H54 (cell line): ENCODE measurements around the gene ZNF444.
"Not testable (repeated sequence)": the region's sequence is repeated elsewhere in the genome, so short reads cannot be mapped to it uniquely, and the experiment has no call there.

ENCODE experiments used
- DNase-seq: peaks from one replicate; pipeline ENCODE4 v3.0.0; 2011; ENCODE audit warnings: low spot score, mixed read lengths; ENCODE audit not compliant: insufficient read length
- FAIRE-seq: peaks from 3 replicates; lab custom pipeline; 2011; peaks lifted over from hg19 to GRCh38; lab: Jason Lieb, UNC
- POLR2A ChIP-seq: IDR thresholded peaks from 2 replicates; pipeline ENCODE4 v1.6.1; 2011; ENCODE audit warnings: low read depth, mild to moderate bottlenecking, low read length

The ZNF444 gene

DNA sequence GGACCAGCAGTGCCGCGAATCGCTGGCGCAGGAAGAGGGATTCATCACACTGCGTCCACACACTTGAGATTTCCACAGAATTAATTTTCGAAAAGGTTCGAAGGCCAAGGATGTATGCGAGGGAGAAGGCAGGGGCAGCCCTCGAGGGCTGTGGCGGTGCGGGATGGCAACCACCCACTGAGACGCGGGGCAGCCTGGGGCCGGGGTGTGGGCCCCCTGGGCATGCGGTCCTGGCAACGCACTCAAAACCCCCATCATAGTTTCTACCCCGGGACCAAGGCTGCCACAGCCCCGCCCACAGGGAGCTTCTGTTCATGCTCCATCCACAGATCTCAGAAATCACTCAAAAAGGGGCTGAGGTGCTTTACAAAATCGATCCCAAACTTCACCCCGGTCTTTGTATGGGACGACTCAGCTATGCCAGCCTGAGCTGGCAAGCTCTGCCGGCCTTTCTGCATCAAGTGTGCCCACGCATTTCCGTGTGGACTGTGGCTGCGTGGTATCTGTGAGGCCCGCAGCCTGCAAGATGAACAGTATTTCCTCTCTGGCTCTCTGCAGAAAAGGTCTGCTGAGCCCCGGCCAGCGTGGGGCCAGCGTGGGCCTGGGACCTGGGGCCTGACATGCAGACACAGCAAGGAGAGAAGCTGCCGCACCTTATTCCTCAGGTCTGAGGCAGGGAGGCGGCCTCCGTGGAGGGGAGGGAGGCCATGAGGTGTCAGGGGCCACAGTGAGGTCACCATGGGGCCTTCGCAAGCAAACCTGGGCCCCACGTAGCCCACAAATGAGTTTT lies 39.1 kb upstream of the ZNF444 start:
- no peak for FAIRE-seq
- no peak for TF ChIP-seq POLR2A
- DNase-seq: no peak

DNA sequence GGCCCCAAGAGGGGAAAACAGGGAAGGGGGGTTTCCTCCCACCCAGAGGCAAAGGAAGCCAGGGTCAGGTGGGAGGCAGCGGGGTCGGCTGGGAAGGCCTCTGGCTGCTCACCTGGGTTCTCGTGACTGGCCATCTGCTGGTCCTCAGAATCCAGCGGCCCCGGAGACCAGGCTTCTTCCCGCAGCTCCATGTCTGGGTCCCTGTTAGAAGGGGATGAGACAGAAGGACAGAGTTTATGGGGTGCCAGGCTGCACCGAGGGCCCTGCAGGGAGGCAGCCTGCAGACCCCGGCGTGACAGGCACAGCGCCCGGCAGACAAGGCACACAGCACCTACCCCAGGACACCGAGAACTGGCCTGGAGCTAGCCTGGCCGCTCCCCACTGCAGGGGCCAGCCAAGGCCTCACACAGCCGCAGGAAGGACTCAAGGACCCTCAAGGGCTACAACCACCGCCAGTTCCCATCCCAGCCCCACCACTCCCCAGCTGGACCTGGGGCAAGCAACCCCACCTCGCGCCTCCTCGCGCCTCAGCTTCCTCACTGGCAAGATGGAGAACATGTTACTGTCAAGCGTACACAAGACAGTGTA lies 38.0 kb upstream of the ZNF444 start:
- no peak for DNase-seq
- FAIRE-seq: no peak
- no peak for TF ChIP-seq POLR2A

DNA sequence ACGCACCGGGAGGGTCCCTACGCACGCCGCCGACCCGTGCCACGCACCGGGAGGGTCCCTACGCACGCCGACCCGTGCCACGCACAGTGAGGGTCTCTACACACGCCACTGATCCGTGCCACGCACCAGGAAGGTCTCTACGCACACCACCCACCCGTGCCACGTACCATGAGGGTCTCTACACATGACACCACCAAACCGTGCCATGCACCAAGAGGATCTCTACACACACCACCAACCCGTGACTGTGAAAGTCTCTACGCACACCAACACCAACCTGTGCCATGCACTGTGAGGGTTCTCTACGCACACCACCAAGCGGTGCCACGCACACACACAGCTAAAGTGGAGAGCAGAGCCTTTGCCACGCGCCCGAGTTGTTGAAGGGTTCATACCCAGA lies 36.7 kb upstream of the ZNF444 start:
- no peak for TF ChIP-seq POLR2A
- FAIRE-seq (no peak), DNase-seq (no peak)

DNA sequence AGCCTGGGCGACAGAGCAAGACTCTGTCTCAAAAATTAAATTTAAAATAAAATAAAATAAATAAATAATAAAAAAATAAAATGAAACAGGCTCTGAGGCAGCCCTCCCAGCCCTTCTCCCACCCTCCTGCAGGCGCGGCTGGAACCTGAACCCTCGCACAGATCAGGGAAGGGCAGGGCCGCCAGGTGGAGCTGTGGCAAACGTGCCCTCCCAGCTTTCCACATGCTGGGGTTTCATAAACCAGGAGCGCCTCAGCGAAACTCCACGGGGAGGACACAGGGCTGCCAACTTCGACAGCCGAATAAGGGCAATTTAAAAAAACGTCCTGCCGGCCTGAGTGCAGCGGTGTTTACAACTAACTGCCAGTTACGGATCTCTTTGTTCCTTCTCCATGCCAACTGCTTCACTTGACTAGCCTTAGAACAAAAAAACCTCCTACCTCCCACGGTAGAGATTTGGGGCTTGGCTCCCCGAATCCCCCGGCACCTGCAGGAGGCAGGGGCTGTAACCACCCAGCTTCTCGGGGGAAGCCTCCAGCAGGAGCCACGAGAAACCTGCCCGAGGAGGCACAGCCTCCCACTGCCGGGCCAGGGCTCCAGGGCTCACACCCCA lies 35.9 kb upstream of the ZNF444 start:
- DNase-seq (peak; percentile 65), FAIRE-seq (no peak)
- no peak for TF ChIP-seq POLR2A

DNA sequence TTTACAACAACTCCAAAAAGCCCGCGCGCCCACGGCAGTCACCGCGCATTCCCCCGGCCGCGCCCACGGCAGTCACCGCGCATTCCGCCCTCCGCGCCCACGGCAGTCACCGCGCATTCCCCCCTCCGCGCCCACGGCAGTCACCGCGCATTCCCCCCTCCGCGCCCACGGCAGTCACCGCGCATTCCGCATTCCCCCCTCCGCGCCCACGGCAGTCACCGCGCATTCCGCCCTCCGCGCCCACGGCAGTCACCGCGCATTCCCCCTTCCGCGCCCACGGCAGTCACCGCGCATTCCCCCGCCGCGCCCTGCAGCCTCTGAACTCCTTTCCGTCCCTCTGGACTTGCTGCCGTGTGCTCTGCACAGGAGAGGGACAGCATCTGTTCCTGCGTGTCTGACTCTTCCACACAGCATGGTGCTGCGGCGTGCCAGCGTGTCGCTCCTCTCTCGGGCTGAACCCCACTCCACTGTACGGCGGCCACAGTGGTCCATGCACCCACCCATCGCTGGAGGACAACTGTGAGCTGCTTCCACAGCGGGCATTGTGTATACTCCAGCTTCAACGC lies 35.2 kb upstream of the ZNF444 start:
- not testable (repeated sequence) for FAIRE-seq

DNA sequence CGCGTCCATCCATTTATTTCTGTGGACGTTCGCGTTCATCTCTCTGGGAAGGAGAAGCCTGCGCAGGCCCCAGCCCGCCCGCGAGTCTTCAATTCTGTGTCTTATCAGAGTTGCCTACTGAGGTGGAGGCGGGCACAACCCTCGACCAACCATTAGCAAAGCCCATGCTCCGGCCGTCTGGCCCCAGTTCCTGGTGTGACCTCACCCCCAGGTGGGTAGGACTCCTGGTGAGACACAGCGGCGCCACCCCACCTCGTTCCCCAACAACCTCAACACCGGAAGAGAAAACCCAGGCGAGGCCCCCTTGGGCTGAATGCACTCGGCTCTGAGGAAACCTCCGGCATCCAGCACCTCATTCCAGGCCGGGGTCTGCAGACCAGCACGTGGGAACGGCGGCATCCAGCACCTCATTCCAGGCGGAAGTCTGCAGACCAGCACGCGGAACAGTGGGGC lies 34.7 kb upstream of the ZNF444 start:
- DNase-seq: no peak
- no peak for TF ChIP-seq POLR2A
- FAIRE-seq: no peak

More for the DNA sequence above, 35.2 kb upstream of the ZNF444 start:
- not testable (repeated sequence) for DNase-seq

DNA sequence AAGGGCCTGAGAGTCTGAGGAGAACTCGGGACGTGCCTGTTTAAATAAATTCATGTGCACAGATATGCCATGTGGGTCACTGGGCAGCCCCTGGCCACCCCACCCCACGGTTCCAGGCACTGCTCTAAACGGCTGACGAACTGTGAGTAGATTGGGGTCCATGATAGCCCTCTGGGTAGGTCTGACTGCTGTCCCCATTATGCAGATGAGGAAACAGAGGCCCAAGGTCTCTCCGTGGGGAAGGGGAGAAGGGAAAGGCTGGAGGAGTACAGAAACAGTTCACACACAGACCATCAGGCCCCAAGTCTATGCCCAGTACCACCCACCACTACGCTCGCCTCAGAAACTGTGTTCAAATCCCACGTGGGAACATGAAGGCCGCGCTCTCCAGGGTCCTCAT lies 34.1 kb upstream of the ZNF444 start:
- DNase-seq (no peak), FAIRE-seq (no peak)
- TF ChIP-seq POLR2A: no peak

DNA sequence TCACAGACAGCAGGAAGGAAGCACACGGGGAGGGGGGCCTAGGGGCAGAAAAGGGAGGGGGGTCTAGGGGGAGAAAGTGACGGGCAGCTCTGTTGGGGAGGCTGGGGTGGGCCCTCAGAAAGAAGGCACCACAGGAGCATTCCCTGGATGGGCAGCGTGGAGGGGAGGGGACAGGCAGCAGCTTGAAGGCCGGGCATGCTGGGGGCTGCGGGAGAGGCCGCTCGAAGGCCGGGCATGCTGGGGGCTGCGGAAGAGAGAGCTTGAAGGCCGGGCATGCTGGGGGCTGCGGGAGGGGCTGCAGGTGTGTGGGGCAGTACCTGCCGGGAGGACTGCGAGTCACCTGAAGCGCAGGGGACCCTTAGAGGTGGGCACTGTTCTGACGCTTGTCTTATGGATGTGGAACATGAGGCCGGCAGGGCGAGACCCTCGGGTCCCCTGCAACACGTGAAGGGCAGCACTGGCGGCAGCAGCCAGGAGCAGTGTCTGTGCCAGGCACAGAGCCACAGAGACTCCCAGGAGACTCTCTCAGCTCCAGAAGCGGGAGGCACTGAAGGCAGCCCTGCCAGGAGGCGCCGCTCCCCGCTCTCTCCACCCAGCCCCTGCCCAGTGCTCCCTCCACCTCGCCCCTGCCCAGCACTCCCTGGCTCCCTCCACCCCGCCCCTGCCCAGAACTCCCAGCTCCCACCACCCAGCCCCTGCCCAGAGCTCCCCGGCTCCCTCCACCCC lies 33.3 kb upstream of the ZNF444 start:
- TF ChIP-seq POLR2A: no peak
- DNase-seq (no peak), FAIRE-seq (no peak)

DNA sequence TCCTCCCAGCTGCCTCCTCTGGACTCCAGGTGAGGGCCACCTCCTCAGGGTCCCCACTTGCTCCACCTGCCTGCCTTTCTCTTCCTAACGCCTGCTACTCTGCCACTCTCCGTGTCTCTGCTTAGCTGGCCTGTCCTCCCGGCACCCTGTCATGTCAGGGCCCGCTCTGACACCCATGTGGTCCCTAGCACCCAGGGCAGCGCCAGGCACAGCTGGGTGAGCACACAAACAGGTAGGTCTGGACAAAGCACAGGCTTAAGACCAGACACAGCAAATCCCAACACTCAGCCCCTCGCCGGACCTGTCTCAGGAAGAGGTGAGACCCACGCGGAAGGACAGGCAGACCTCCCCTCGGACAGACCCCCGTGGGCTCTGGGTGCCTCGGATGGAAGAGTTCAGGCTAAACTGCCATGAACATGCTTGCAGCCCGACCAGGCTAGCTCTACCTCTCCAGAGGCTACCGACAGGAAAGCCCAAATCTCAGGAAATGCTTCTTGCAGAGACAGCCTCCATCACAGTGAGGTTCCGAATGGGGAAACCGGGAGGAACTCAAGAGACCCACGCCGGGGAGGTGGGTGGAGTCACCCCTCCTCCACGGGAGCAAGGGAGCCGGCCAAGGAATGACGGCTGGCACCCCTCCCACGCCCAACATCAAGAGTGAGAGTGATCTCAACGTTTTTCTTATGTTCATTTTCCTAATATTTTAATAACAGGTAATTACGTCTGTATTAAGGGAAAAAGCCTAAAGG lies 32.5 kb upstream of the ZNF444 start:
- DNase-seq: no peak
- no peak for FAIRE-seq
- no peak for TF ChIP-seq POLR2A

DNA sequence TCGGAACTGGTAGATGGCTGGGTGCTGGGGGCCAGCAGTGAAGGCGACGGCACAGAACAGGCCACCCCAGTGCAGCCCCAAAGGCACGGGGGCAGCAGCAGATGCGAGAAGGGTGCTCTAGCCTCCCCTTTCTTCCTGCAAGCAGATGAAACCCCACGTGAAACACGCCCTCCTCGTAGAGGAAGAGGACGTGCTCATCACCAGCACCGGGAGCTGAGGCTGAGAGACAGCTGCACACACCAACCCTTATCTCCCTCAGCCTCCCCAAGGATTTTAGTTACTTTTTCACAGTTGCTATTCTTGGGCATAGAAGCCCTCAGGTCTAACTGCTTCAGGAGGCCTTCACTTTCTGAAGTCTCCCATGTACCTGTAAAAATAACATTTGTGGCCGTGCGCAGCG lies 31.9 kb upstream of the ZNF444 start:
- TF ChIP-seq POLR2A: no peak
- no peak for DNase-seq
- no peak for FAIRE-seq

DNA sequence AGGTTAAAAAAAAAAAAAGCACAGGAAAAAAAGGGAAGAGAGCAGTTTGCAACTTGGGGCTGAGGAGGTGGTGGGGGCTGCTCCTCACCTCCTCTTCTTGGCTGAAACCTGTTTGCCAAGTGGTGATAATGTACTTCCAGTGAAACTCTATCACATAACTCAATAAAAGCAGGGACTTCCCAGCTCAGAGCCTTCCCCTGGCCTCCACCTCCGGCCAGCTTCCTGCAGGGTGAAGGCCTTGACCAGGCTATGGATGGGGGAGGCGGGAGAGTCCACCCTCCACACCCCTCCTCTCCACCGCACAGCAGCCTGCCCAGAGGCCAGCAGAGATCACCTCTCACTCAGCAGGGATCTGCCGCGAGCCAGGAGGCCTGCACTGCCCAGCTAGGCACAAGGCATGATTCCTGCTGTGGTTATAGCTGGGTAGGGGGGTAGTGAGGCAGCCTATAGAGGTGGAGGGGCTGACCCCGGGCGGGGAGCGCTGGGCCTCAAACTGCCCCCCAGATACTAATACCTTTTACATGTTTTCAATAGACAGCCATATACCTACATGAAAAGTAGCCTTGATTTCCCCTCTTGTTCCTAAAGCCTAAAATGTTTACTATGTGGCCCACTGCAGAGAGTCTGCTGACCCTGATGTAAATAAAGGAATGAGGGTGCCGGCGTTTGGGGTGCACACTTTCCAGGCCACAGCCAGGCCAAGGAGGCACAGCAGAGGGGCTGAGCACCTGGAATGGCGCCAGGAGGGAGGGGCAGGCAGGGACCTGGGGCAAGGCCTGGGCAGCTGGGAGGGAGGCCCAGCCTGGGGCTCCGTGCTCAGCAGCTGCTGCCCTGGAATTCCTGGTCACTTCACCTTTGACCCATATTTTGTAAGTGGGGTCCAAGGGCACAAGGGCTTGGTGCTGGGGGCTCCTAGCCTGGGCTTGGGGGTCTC lies 30.3 kb upstream of the ZNF444 start:
- FAIRE-seq (peak; percentile 83), DNase-seq (peak; percentile 99)
- TF ChIP-seq POLR2A: peak; percentile 39; the same call in 1 of the 2 replicates
